Activated T-cell treated with anti-CD3 and anti-CD28 coated beads, Interleukin-2, amount 50 U/mL, for 4 hours (primary cell): ENCODE measurements around the gene NNMT. TPM values are rescaled to one million over a fixed set of nuclear protein-coding genes. Genes with fewer than 3 reads are reported as not detected.

Experiments used
- ATAC-seq, 2 donors: fragments of 200-7000 bp; cut with Tn5 transposase; one replicate each; pipeline ENCODE4 v1.10.0; 2021
- DNase-seq: peaks from one replicate; pipeline ENCODE4 v3.0.0-alpha.2; 2020
- H3K27me3 Mint-ChIP-seq: one replicate; pipeline ENCODE4 v1.8.0; 2021; ENCODE audit warnings: low read depth, mixed read lengths
- H3K36me3 Mint-ChIP-seq: one replicate; pipeline ENCODE4 v1.8.0; 2022; ENCODE audit warnings: mixed read lengths; ENCODE audit not compliant: insufficient read depth
- H3K4me1 Mint-ChIP-seq: one replicate; pipeline ENCODE4 v1.8.0; 2021; ENCODE audit warnings: low read depth, mixed read lengths
- H3K4me3 Mint-ChIP-seq: one replicate; pipeline ENCODE4 v1.8.0; 2021; ENCODE audit warnings: mild to moderate bottlenecking, moderate library complexity, mixed read lengths
- H3K9me3 Mint-ChIP-seq: one replicate; pipeline ENCODE4 v1.8.0; 2021; ENCODE audit warnings: mixed read lengths
- total RNA-seq, 3 donors: library from RNA; stranded (reverse); gene quantifications; one replicate each; pipeline ENCODE4 v1.2.1, GENCODE V29; 2021

Gene NNMT
- total RNA-seq, 3 donors from 2014 or later: 0.23 to 0.61 TPM; not detected in 1

- peaks cover 4% of the 10 kb centered on the region for H3K4me1 Mint-ChIP-seq
- H3K27me3 Mint-ChIP-seq: no peaks in the 10 kb centered on the region
- H3K36me3 Mint-ChIP-seq: no peaks in the 10 kb centered on the region
- H3K4me3 Mint-ChIP-seq: no peak overlapping the region
- ATAC-seq (no peak), DNase-seq (no peak)
- no peaks in the 10 kb centered on the region for H3K9me3 Mint-ChIP-seq
Observed at GRCh38 chr11:114350022-114350421, 53.8 kb downstream of the NNMT start.

GRCh38 chr11:114353443-114353842 is 57.2 kb downstream of the NNMT start:
- H3K9me3 Mint-ChIP-seq: no peaks in the 10 kb centered on the region
- ATAC-seq: no peak
- H3K27me3 Mint-ChIP-seq: no peaks in the 10 kb centered on the region
- no peaks in the 10 kb centered on the region for H3K4me1 Mint-ChIP-seq
- DNase-seq: no peak
- H3K36me3 Mint-ChIP-seq: no peaks in the 10 kb centered on the region
- no peak overlapping the region for H3K4me3 Mint-ChIP-seq

- Mint-ChIP-seq H3K27me3 (no peaks in the 10 kb centered on the region), H3K4me1 (no peaks in the 10 kb centered on the region), H3K9me3 (no peaks in the 10 kb centered on the region), H3K4me3 (no peak overlapping the region), H3K36me3 (no peaks in the 10 kb centered on the region)
- ATAC-seq: no peak
- no peak for DNase-seq
Observed at GRCh38 chr11:114354076-114354475, 57.9 kb downstream of the NNMT start.

- H3K4me3 Mint-ChIP-seq: no peak overlapping the region
- H3K9me3 Mint-ChIP-seq: no peaks in the 10 kb centered on the region
- H3K27me3 Mint-ChIP-seq: peaks cover 4% of the 10 kb centered on the region
Observed at GRCh38 chr11:114358716-114359115, 62.5 kb downstream of the NNMT start.

GRCh38 chr11:114359342-114359741 is 63.1 kb downstream of the NNMT start:
- Mint-ChIP-seq H3K4me3 (no peak overlapping the region), H3K9me3 (no peaks in the 10 kb centered on the region), H3K27me3 (peaks cover 4% of the 10 kb centered on the region), H3K4me1 (no peaks in the 10 kb centered on the region), H3K36me3 (no peaks in the 10 kb centered on the region)
- DNase-seq: no peak
- no peak for ATAC-seq

More at GRCh38 chr11:114358716-114359115, 62.5 kb downstream of the NNMT start:
- Mint-ChIP-seq H3K36me3 (no peaks in the 10 kb centered on the region), H3K4me1 (no peaks in the 10 kb centered on the region)
- ATAC-seq: no peak
- DNase-seq: no peak

- Mint-ChIP-seq H3K27me3 (peaks cover 15% of the 10 kb centered on the region), H3K36me3 (no peaks in the 10 kb centered on the region), H3K4me1 (no peaks in the 10 kb centered on the region), H3K4me3 (no peak overlapping the region), H3K9me3 (no peaks in the 10 kb centered on the region)
- ATAC-seq (no peak), DNase-seq (no peak)
Observed at GRCh38 chr11:114362326-114362725, 66.1 kb downstream of the NNMT start.

GRCh38 chr11:114362958-114363357 is 66.8 kb downstream of the NNMT start:
- peaks cover 15% of the 10 kb centered on the region for H3K27me3 Mint-ChIP-seq
- no peaks in the 10 kb centered on the region for H3K9me3 Mint-ChIP-seq
- DNase-seq (no peak), ATAC-seq (no peak)
- no peak overlapping the region for H3K4me3 Mint-ChIP-seq
- no peaks in the 10 kb centered on the region for H3K36me3 Mint-ChIP-seq
- no peaks in the 10 kb centered on the region for H3K4me1 Mint-ChIP-seq

Other genes with a start within 250 kb of the NNMT start
- gene ZBTB16, start 236.7 kb upstream of the NNMT start, total RNA-seq: 1 to 10 TPM; 3.4 to 4.4 (median 4.1) TPM
- 1 to 10 TPM; 6.5 to 8.9 (median 8.2) TPM for gene C11orf71, start 104.1 kb downstream of the NNMT start, total RNA-seq
- gene RBM7, start 104.3 kb downstream of the NNMT start, total RNA-seq: 10 to 100 TPM; 27.5 to 33.0 (median 29.6) TPM
- 10 to 100 TPM; 62.5 to 68.4 (median 66.5) TPM for gene REXO2, start 143.1 kb downstream of the NNMT start, total RNA-seq